PC-3 (cell line): Measurements from ENCODE around the gene OTUB1.

Source experiments
- CTCF ChIP-seq: fragments of 300-600 bp; sonication (generic); conservative IDR thresholded peaks from 2 replicates; pipeline ENCODE4 v1.5.1; 2017; ENCODE audit warnings: antibody characterized with exemption, low read depth, mild to moderate bottlenecking, low read length
- EZH2 ChIP-seq: fragments of 300-600 bp; sonication (generic); IDR thresholded peaks from one replicate; pipeline ENCODE4 v1.6.1; 2017; ENCODE audit warnings: antibody characterized with exemption, mild to moderate bottlenecking, low read length; ENCODE audit not compliant: unreplicated experiment
- EZH2phosphoT487 ChIP-seq: fragments of 300-600 bp; sonication (generic); IDR thresholded peaks from 2 replicates; pipeline ENCODE4 v1.6.1; 2018; ENCODE audit warnings: mild to moderate bottlenecking, antibody characterized with exemption, low read length, borderline replicate concordance

GRCh38 chr11:64010783-64011182, 24.5 kb downstream of the OTUB1 start:
- TF ChIP-seq EZH2phosphoT487 (no peak), CTCF (no peak), EZH2 (no peak)
